Skeletal muscle satellite cell (primary cell): ENCODE measurements around the gene MRNIP. TPM values are rescaled to one million over a fixed set of nuclear protein-coding genes. Genes with fewer than 3 reads are reported as not detected.

Source experiments
- small RNA-seq: library from RNA; depleted of rRNA; stranded (forward); fragments of <200 nt; gene quantifications from one replicate; pipeline ENCODE3, GENCODE V24; 2012

Gene MRNIP

Small RNA genes lying within 50 kb of the gene (small RNA-seq; reads per million reads assigned to genes)
- gene MIR1229: not detected
- not detected for gene RF00019
